DMS 273 (cell line): ENCODE data around the gene TCF19.
"Not testable (repeated sequence)": the region's sequence is repeated elsewhere in the genome, so short reads cannot be mapped to it uniquely, and the experiment has no call there.

Experiments used
- DNase-seq: peaks from one replicate; lab custom pipeline; 2025; ENCODE audit not compliant: unreplicated experiment; lab: John Stamatoyannopoulos, UW

TCF19 gene

DNA sequence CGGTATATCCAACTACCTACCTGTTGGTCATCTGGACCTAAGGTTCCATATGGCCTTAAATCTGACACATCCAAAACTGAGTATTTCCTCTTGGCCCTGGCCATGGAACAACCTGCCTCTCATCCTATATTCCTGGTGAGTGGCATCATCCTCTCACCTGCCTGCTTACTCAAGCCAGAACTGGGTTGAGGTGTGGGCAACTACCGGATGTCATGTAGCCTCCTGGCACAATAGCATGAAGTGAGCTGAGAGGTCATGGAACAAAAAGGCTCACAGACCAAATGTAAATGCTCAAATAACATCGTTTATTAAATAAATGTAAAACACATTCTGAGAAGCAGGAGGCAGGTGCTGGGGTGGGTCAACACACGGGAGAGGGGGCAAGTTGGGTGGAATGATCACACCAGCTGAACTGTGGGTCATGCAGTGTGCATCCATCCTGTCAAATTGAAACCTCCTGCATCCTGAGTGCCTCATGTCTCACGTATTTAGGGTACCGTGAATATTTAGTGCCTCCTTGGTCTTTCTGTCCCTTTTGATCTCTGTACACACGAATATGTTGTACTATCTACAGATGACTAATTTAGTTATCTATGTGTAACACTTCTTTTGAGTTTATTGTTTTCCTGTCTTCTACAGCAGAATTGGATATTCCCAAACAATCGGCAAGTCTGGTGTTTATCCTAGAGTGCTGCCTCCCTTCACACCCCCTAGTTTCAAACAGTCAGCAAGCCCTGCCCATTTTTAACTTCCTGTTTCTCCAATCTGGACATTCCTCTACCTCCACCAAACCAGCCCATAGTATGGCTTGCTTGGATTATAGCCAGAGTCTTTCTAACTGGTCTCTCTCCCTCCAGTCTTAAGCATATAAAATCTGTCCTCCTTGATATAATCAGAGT, 20.0 kb downstream of the TCF19 start:
- no peak for DNase-seq

DNA sequence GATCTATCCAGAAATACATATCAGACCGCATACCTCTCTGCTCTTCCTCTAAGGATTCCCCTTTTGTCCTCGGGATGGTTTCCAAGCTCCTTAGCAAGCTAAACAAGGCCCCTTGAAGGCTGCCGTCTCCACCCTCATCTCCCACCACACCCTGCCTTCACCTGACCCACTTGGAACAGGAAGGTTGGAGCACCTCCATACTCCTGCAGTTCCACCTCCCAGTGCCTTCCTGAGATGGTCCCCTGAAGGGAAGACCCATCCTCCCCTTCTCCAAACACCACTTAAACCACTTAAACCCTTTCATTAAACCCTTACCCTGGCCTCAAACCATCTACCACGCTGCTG, 20.6 kb downstream of the TCF19 start:
- DNase-seq, result no peak

DNA sequence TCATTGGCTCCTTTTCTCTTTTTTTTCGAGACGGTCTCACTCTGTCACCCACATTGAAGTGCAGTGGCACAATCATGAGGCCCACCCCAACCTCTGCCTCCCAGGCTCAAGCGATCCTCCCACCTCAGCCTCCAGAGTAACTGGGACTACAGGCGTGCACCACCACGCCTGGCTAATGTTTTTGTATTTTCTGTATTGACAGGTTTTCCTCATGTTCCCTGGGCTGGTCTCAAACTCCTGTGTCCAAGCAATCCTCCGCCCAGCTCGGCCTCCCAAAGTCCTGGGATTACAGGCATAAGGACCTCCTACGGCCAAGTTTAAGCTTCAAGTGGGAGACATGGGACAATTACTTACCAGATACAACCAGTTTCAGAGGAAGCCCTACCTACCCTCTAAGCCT, 21.5 kb downstream of the TCF19 start:
- no peak for DNase-seq

DNA sequence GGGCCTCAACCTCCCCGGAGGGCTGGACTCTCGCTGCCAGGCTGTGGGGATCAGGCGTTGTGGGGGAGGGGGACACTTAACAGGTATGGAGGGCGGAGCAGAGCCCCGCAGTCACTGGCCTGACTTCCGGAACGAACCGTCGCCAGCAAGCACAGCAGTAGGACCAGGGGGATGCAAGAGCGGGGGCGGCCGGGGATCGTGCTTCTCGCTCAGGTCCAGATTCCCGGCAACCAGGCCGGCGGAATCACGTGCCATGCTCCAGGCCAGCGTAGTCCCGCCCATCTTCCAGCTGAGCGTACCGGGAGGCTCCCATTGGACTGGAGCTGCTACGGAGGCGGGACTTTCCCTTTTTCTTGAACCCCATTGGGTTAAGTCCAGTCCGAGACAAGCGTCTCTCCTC, 22.1 kb downstream of the TCF19 start:
- no peak for DNase-seq

DNA sequence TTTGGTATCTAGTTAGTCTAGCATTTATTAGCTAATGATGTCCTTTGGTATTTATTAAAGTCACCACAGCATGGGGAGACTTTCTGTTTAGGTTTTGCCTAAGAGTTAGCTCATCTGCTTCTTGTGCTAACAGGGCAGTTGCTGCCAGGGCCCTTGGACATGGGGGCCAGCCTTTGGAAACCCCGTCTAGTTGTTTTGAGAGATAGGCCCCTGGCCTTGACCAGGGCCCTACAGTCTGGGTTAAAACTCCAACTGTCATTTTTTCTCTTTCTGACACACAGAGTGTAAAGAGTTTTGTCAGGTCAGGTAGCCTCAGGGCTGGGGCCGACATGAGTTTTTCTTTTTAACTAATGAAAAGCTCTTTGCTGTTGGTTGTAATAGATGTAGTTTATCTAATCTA, 24.9 kb downstream of the TCF19 start:
- not testable (repeated sequence) for DNase-seq

DNA sequence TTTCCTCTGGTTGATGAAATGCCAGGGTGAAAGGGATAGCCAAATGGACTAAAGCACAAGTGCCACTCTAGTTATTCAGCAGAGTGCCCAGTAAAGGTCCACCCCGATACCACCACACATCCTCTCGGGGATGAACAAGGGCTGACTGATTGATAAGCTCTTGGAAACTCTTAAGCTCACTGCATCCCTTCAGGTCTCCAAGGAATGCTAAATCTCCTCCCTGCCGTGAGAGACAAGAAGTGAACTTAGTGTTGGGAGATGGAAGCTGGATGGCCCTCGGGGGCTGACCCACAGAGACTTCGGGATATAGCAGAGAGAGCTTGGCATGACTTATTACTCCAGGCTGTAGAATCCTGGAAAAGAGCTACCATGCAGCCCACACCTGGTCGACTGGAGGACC, 25.5 kb downstream of the TCF19 start:
- DNase-seq, result not testable (repeated sequence)

DNA sequence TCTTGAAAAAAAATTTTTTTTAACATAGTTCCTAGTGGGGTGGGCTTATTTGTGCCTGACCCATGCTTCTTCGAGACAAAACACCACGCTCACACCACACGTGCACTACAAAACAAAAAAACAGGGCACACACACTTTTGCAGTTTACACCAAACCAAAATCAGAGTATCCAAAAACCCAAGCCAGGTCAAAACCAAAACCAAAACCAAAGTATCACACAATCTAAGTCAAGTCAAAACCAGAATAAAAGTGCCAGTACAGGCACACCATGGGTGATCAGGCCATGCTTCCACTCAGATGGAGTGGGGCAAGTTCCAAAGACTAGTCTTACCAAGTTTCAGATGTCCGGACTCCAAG, 27.3 kb downstream of the TCF19 start:
- not testable (repeated sequence) for DNase-seq

DNA sequence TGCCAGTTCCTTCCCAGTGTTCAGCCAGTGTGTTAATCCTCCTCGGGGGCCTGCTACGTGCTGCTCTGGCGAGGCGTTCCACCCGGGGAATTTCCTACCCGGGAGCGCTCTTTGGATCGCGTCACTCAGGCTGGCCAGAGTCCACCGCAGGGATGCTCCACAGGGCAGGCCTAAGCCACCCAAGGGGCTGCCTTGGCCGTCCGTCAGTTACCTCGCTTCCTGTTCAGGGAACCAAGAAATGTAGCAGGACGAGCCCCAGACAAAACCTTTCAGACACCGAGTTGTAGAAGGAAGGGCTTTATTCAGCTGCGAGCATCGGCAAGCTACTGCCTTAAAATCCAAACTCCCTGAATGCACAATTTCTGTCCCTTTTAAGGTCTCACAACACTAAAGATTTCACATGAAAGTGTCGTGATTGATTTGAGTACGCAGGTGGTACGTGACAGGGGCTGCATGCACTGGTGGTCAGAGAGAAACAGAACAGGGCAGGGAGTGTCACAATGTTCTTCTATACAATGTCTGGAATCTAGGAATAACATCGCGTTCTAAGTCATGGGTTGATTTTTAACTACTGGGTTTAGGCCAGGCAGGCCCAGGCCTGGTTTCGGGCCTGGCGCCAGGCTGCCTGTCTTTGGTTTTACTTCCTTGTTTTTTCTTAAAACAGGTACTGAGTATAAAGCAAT, 27.8 kb downstream of the TCF19 start:
- no peak for DNase-seq

DNA sequence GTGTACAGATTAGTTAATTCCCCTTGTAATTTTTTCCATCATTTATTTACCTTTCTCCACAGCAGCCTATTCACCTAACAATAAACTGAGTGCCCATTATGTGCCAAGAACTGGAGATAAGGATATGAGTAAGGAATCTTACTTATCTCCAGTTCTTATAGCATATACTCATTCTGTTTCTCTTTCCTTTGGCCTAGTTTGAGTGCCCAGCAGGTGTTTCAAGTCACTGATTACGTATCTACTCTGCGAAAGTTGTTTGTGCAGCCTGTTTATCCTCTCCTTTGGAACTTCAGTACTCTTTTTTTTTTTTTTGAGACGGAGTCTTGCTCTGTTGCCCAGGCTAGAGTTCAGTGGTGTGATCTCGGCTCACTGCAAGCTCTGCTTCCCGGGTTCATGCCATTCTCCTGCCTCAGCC, 29.4 kb downstream of the TCF19 start:
- DNase-seq, result no peak

DNA sequence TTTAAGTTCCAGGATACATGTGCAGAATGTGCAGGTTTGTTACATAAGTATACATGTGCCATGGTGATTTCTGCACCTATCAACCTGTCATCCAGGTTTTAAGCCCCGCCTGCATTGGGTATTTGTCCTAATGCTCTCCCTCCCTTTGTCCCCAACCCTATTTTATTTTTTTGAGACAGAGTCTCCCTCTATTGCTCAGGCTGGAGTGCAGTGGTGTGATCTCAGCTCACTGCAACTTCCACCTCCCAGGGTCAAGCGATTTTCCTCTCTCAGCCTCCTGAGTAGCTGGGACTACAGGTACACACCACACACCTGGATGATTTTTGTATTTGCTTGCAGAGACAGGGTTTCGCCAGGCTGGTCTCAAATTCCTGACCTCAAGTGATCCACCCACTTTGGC, 30.8 kb downstream of the TCF19 start:
- not testable (repeated sequence) for DNase-seq

DNA sequence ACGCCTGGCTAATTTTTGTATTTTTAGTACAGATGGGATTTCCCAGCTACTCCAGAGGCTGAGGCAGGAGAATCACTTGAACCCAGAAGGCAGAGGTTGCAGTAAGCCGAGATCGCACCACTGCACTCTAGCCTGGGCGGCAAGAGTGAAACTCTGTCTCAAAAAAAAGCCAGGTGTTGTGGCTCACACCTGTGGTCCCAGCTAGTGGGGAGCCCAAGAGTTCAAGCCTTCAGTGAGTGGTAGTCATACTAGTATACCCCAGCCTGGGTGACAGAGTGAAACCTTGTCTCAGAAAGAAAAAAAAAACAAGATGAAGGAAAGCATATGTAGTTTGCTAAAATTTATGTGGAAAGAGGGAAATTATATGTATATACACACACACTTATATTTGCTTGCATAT, 32.1 kb downstream of the TCF19 start:
- no peak for DNase-seq

DNA sequence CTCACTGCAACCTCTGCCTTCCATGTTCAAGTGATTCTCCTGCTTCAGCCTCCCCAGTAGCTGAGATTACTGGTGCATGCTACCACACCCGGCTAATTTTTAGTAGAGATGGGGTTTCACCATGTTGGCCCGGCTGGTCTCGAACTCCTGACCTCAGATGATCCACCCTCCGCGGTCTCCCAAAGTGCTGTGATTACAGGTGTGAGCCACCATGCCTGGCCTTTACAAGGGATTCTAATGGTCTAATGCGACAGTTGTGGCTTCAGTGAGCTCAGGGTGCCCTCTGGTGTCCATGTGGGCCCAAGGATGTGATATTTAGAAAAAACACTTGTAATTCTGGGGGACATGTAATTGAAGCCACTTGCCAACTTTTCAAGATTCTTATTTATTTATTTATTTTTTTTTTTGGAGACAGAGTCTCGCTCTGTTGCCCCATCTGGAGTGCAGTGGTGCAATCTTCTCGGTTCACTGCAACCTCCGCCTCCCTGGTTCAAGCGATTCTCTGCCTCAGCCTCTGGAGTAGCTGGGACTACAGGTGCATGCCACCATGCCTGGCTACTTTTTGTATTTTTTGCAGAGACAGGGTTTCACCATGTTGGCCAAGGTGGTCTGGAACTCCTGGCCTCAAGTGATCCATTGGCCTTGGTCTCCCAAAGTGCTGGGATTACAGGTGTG, 34.2 kb downstream of the TCF19 start:
- DNase-seq, result peak; percentile 86

DNA sequence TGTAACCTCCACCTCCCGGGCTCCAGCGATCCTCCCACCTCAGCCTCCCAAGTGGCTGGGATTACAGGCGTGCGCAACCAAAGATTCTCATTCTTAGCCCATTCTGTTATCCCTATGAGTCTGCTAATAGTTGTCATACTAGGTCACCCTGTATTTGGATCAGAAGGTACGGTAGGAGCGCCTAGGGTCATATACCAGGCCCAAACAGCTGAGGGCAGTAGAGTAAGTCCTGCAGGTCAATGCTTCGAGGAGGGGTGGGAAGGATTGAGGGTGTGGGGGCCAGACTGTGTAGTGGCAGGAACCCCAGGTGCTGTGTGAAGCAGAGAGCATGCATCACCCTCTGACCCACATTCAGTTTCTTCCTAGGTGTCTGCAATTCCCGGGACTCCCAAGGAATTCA, 34.8 kb downstream of the TCF19 start:
- no peak for DNase-seq

DNA sequence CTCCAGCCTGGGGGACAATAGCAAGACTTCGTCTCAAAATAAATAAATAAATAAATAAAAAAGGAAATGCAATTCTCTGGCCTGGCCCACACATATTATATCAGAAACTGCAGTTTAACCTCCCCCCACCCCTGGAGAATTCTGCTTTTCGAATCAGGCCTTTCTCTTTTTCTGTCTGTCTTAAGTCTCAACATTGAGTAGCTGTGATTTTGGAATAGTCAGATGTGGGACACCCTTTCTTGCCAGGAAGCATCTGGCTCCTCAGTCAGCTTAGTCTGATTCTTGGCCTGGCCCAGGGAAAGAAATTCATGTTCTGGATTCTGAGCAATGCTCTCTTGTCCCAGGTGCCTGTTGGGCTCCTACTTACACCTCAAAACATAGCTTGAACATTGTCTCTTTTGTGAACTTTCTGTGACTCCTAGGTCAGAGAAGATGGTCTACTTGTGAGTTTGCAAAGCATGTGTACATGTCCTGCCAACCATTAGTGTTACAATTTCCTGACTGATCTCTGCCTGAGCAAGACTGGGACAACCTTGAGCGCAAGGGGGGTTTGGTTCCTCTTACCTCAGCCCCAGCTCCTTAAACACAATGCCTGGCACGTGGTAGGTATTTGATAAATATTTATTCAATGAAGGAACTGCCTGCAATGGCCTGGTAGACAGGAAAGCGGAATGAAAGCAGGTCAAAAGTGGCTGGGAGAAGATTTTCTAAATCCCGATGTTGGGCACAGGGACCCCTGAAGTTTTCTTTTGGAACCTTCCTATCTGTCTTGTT, 35.9 kb downstream of the TCF19 start:
- DNase-seq, result no peak

DNA sequence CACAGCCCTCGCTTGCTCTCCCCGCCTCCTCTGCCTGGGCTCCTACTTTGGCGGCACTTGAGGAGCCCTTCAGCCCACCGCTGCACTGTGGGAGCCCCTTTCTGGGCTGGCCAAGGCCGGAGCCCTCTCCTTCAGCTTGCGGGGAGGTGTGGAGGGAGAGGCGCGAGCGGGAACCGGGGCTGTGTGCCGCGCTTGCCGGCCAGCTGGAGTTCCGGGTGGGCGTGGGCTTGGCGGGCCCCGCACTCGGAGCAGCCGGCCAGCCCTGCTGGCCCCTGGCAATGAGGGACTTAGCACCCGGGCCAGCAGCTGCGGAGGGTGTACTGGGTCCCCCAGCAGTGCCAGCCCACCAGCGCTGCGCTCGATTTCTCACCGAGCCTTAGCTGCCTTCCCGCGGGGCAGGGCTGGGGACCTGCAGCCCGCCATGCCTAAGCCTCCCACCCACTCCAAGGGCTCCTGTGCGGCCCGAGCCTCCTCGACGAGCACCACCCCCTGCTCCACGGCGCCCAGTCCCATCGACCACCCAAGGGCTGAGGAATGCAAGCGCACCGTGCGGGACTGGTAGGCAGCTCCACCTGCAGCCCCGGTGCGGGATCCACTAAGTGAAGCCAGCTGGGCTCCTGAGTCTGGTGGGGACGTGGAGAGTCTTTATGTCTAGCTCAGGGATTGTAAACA, 37.1 kb downstream of the TCF19 start:
- DNase-seq, result not testable (repeated sequence)

DNA sequence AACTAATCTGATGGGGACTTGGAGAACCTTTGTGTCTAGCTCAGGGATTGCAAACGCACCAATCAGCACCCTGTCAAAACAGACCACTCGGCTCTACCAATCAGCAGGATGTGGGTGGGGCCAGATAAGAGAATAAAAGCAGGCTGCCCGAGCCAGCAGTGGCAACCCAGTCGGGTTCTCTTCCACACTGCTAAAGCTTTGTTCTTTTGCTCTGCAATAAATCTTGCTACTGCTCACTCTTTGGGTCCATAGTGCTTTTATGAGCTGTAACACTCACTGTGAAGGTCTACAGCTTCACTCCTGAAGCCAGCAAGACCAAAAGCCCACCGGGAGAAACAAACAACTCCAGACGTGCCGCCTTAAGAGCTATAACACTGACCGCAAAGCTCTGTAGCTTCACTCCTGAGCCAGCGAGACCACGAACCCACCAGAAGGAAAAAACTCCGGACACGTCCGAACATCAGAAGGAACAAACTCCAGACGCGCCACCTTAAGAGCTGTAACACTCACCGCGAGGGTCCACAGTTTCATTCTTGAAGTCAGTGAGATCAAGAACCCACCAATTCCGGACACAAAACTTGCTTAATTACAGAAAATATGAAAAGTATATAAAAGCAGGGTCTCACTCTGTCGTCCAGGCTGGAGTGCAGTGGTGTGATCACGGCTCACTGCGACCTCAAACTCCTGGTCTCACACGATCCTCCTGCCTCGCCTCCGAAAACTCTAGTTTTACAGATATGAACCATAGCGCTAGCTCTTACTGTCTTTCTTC, 38.0 kb downstream of the TCF19 start:
- DNase-seq, result not testable (repeated sequence)

DNA sequence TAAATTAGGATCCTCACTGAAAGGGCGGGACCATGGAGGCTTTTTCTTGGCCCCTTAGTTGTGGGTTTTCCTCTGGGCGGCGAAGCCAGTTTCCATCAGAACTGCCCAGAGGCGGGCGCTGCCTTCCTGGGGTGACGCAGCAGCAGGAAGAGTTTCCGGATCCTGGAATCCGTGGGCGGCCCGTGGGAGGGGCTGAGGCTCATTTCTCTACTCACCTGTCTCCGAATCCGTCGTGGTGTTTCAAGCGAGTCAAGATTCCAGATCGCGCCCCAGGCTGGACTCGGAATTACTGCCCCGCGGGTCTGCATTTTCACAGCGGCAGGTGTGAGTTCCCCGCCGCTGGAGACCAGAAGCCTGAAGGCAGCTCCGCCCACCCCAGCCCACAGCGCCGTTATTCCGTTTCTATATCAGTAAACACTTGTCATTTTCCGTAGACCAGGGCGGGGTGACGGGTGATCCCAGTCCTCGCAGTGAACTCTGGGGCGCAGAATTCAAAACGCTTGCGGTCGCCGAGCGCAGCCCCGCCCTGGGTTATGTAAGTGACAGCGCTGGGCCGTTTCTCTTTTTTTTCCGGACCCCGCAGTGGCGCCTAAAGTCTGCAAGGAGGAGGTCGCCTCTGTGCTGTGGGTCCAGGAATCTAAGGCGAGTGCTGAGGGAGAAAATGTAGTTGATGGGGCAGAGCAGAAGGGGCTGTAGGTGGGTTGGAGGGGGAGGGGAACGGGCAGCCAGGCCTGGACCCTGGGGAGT, 39.3 kb downstream of the TCF19 start:
- DNase-seq, result peak; percentile 90

DNA sequence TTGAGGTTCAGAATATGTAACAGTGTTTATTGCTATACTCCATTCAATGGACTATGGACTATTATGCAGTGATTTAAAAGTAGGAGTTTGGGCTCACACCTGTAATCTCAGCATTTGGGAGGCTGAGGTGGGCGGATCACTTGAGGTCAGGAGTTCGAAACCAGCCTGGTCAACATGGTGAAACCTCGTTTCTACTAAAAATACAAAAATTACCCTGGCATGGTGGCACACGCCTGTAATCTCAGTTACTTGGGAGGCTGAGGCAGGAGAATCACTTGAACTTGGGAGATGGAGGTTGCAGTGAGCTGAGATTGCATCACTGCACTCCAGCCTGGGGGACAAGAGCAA, 40.7 kb downstream of the TCF19 start:
- DNase-seq, result not testable (repeated sequence)
